ENCODE data around the gene TMEM200A. TPM values are rescaled to one million over a fixed set of nuclear protein-coding genes. Genes with fewer than 3 reads are reported as not detected.

The TMEM200A gene
- total and polyA plus RNA-seq, 10 donors = 0.33 to 2.3 (median 1.3) TPM

GRCh38 chr6:130457605-130458004, 91.8 kb downstream of the TMEM200A start:
- H3K27me3 ChIP-seq (replicated peaks in 1 of 7) = no peaks in the 10 kb centered on the region
- no peak overlapping the region for H3K4me3 ChIP-seq
- no peaks in the 10 kb centered on the region for H3K4me1 ChIP-seq
- intact Hi-C loops (cut with DNase I; ENCODE audit: low total_unique reads) = no loop called here
- TF ChIP-seq CTCF (IDR thresholded peaks at IDR 0.05 in 8 of 11, conservative IDR thresholded peaks at IDR 0.05 in 3 of 11) = no peak
- no peak for TF ChIP-seq POLR2A (IDR thresholded peaks at IDR 0.05)
- no peak overlapping the region for H3K27ac ChIP-seq
- WGBS, 5 donors = 83 to 92% (median 86%) methylated on average over 4 of the region's 4 CpGs
- no peak for DNase-seq
- no peaks in the 10 kb centered on the region for H3K9me3 ChIP-seq
- H3K36me3 ChIP-seq = no peaks in the 10 kb centered on the region

GRCh38 chr6:130459316-130459715, 93.5 kb downstream of the TMEM200A start:
- Histone ChIP-seq H3K27ac (no peak overlapping the region), H3K36me3 (no peaks in the 10 kb centered on the region), H3K4me1 (no peaks in the 10 kb centered on the region), H3K4me3 (no peak overlapping the region), H3K27me3 (replicated peaks in 1 of 7) (no peaks in the 10 kb centered on the region), H3K9me3 (no peaks in the 10 kb centered on the region)
- no peak for DNase-seq
- intact Hi-C loops (cut with DNase I; ENCODE audit: low total_unique reads) = no loop called here
- TF ChIP-seq CTCF (IDR thresholded peaks at IDR 0.05 in 8 of 11, conservative IDR thresholded peaks at IDR 0.05 in 3 of 11) (no peak), POLR2AphosphoS5 (IDR thresholded peaks at IDR 0.05) (no peak), POLR2A (IDR thresholded peaks at IDR 0.05) (no peak)
- WGBS, 5 donors = 79 to 91% (median 84%) methylated on average over 5 of the region's 5 CpGs

- DNase-seq = no peak
- no peaks in the 10 kb centered on the region for H3K36me3 ChIP-seq
- 85 to 96% (median 94%) methylated on average over 1 of the region's 1 CpG for WGBS, 5 donors
- no peak overlapping the region for H3K27ac ChIP-seq
- H3K4me3 ChIP-seq = no peak overlapping the region
- no peak for TF ChIP-seq POLR2A (IDR thresholded peaks at IDR 0.05)
- no peak for TF ChIP-seq CTCF (IDR thresholded peaks at IDR 0.05 in 8 of 11, conservative IDR thresholded peaks at IDR 0.05 in 3 of 11)
- no peak for TF ChIP-seq POLR2AphosphoS5 (IDR thresholded peaks at IDR 0.05)
- no peaks in the 10 kb centered on the region for H3K27me3 ChIP-seq (replicated peaks in 1 of 7)
- H3K9me3 ChIP-seq = no peaks in the 10 kb centered on the region
- H3K4me1 ChIP-seq = no peaks in the 10 kb centered on the region
- intact Hi-C loops (cut with DNase I; ENCODE audit: low total_unique reads) = loop anchor here (5.0 kb wide), 1 partner anchor 94 kb away; the partner anchor contains the start of gene TMEM200A
Observed at GRCh38 chr6:130460934-130461333, 95.1 kb downstream of the TMEM200A start.

DNA sequence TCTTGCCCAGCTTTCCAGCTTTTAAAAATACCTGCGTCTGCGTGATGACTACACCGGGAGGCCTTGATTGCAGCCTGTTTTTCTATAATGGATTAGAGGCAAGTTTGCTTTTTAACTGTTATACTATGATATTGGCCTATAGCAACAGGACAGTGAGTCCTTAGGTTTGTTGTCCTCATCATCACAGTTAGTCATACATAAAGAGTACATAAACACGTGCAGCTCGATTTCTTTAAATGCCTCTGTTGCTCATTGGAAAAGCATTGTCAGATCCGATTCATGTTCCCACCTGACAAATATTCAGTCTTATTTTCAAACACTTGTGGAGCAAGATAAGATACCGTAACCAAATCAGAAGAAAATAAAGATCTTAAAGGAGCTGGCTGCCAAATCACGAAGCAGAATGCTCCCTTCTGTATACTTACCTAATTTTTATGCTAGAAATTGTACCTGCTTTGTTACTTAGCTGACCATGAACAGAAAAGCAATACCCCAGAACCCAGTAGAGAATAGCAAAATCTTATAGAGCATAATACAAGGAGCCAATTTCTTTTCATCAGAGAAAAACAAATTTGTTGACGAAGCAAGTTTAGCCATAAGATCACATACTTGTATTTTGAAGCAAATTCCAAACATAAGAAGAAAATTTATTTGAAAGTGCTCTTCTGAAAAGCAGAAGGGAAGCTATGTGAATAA, 100.4 kb downstream of the TMEM200A start:
- WGBS, 5 donors = 83 to 90% (median 88%) methylated on average over 9 of the region's 9 CpGs
- no peaks in the 10 kb centered on the region for H3K9me3 ChIP-seq
- H3K4me1 ChIP-seq = no peaks in the 10 kb centered on the region
- TF ChIP-seq POLR2A (IDR thresholded peaks at IDR 0.05) (no peak), POLR2AphosphoS5 (IDR thresholded peaks at IDR 0.05) (no peak), CTCF (IDR thresholded peaks at IDR 0.05 in 8 of 11, conservative IDR thresholded peaks at IDR 0.05 in 3 of 11) (no peak)
- no peak overlapping the region for H3K4me3 ChIP-seq
- no peak for DNase-seq
- H3K27me3 ChIP-seq (replicated peaks in 1 of 7) = no peaks in the 10 kb centered on the region
- intact Hi-C loops (cut with DNase I; ENCODE audit: low total_unique reads) = no loop called here
- no peak overlapping the region for H3K27ac ChIP-seq
- no peaks in the 10 kb centered on the region for H3K36me3 ChIP-seq

Measured in spleen (tissue), 11 donors.